ENCODE results near the gene FCHSD2.

Gene FCHSD2

GRCh38 chr11:72962084-72962483 lies 180.0 kb downstream of the FCHSD2 start:
- DNase-seq = no peak

DNA sequence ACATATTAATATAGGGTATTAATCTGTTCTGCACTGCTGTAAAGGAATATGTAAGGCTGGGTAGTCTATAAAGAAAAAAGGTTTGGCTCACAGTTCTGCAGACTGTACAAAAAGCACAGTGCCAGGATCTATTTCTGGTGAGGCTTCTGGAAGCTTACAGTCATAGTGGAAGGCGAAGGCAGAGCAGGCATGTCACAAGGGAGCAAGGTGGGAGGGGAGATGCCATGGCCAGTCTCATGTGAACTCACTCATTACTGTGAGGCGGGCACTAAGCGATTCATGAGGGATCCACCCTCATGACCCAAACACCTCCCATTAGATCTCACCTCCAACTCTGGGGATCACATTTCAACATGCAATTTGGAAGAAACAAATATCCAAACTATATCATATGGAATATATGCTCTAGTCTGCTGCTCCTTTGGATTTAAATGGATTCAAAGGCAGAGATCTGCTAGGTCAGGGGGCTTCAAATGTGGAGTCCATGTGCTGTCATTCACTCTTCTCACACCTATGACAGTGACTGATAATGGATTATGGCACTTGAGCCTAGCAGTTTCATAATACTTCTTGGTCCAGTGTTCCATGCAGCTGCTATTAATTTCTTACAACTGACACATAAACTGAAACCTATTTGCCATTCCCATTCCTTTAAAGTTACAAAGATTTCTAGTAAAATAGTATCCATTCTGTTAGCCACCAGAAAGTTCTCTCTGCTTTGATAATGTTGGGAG lies 182.0 kb downstream of the FCHSD2 start:
- DNase-seq = no peak

DNA sequence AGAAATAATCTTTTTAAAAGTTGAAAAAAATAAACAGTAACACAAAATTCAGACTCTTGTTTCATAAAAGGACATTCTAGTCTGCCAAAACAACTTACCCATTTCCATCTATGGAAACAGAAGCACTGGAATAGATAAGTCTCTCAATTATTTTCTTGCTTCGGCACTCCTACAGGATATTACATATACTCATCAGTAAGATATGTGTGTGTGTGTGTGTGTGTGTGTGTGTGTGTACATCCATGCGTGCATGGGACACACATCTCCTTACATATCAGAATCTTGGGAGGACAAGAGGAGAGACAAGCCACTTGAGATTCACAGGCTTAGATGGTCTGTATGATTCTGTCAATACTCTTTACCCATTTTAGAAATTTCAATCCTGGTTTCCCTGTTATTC lies 183.3 kb downstream of the FCHSD2 start:
- no peak for DNase-seq

- DNase-seq = no peak
Observed at GRCh38 chr11:72955466-72955865, 186.7 kb downstream of the FCHSD2 start.

DNA sequence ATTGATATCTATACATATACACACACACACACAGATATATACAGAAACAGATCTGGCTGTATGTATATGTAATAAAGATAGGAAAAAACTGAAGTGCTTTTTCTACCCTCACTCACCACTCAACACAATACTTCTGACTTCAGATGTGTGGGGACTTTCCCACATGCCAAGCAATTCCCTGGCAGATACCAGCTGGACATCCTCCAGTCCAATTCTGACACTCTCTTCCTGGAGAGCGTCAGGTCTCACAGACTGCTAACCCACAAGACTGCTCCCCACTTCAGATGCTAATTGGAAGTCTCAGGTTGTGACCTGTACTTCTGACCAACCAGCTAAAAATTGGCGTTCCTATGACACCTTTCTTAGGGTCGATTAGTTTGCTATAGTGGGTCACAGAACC lies 187.3 kb downstream of the FCHSD2 start:
- DNase-seq = no peak

- DNase-seq = no peak
Observed at GRCh38 chr11:72953637-72954036, 188.5 kb downstream of the FCHSD2 start.

GRCh38 chr11:72951888-72952287 lies 190.2 kb downstream of the FCHSD2 start:
- DNase-seq = no peak

GRCh38 chr11:72951193-72951592 lies 190.9 kb downstream of the FCHSD2 start:
- DNase-seq = no peak

- DNase-seq = no peak
Observed at GRCh38 chr11:72950685-72951084, 191.4 kb downstream of the FCHSD2 start.

DNA sequence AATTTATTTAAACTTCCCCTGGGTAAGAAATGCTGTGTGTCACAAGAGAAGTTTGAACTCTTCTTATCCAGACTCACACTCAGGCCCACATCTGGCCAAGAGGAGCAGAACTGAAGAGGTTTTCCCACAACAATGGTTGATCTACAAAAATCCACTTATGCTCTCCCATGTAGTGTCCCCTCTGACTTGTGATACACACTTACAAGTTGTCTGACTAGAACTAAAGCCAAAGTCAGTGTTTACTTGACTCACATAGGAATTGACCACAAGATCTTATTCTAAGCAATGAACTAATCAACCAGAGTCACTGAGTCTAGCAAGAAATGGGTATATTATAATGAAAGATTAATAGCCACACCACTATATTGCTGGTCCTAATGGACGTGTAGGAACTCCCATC lies 194.9 kb downstream of the FCHSD2 start:
- no peak for DNase-seq

DNA sequence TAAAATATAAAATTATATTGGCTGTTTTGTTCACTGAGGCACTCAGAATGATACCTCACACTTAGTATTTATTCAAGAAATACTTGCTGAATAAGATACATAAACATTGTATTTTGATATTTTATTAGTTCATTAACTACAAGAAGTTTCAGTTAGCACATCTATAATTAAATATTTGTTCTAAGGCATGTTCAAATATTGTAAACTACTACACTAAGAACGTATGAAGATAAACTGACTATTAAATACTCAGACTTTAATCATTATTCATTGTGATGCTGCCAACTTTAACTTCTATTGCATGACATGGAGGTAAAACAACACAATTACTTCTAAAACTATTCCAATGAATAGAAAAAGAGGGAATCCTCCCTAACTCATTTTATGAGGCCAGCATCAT lies 198.5 kb downstream of the FCHSD2 start:
- no peak for DNase-seq

DNA sequence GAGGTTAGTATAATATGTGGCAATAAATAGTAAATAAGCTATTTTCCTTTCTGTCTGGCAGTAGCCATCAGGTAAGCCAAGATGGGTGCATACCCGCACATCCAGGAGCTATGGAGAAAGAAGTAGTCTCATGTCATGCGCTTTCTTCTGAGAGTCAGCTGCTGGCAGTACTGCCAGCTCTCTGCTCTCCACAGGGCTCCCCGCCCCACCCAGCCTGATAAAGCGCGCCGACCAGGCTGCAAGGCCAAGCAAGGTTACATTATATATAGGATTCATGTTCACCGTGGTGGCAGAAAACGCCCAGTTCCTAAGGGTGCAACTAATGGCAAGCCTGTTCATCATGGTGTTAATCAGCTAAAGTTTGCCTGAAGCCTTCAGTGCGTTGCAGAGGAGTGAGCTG lies 201.7 kb downstream of the FCHSD2 start:
- no peak for DNase-seq

GRCh38 chr11:72939031-72939430 lies 203.1 kb downstream of the FCHSD2 start:
- DNase-seq = no peak

- no peak for DNase-seq
Observed at GRCh38 chr11:72937439-72937838, 204.7 kb downstream of the FCHSD2 start.

- no peak for DNase-seq
Observed at GRCh38 chr11:72935700-72936099, 206.4 kb downstream of the FCHSD2 start.

- no peak for DNase-seq
Observed at GRCh38 chr11:72932132-72932570, 210.0 kb downstream of the FCHSD2 start.

- no peak for DNase-seq
Observed at GRCh38 chr11:72930008-72930407, 212.1 kb downstream of the FCHSD2 start.

GRCh38 chr11:72929256-72929655 lies 212.9 kb downstream of the FCHSD2 start:
- no peak for DNase-seq

- no peak for DNase-seq
Observed at GRCh38 chr11:72927380-72927779, 214.7 kb downstream of the FCHSD2 start.

DNA sequence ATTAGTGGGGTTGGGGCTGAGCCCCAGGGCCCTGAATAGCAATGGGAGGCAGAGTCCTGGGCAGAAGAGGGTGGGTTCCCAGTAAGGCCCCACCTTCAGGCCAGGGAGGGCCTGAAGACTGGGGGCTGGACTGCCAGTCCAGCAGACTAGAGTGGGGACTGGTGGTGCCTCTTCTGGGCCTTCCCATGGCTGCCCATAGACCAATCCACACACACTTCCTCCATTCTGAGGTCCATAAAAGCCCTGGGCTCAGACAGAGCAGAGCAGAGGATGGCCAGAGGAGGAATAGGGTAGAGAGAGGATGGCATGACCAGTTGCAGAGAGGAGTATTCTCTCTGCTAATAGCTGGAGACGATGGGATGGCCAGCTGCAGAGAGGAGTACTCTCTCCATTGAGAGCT lies 216.0 kb downstream of the FCHSD2 start:
- no peak for DNase-seq

- no peak for DNase-seq
Observed at GRCh38 chr11:72925656-72926055, 216.5 kb downstream of the FCHSD2 start.

DNA sequence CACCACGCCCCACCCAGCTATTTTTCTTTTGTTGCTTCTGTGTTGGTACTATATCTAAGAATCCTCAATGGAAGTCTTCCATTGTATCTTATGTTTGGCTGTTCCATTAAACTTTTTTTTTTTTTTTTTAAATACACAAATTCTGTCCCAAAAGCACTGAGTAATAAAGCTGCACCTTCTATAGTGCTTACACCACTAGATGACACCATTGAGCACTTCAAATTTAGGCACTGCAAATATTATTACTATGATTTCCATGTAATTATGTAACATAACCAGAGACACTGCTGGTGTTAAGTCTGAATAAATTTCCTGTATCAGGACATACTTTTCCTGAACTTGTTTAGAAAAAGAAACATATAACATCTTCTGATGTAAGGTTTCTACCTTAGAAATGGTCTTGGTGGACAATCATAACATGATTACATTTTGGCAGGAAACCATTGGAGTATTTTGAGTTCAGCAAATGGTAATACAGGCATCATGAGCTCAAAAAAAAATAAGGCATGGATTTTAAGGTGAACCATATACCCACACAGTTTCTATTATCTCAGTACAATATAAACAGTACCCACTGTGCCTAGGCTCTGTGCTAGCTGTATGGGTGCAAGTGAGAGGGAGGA lies 217.4 kb downstream of the FCHSD2 start:
- DNase-seq = no peak

DNA sequence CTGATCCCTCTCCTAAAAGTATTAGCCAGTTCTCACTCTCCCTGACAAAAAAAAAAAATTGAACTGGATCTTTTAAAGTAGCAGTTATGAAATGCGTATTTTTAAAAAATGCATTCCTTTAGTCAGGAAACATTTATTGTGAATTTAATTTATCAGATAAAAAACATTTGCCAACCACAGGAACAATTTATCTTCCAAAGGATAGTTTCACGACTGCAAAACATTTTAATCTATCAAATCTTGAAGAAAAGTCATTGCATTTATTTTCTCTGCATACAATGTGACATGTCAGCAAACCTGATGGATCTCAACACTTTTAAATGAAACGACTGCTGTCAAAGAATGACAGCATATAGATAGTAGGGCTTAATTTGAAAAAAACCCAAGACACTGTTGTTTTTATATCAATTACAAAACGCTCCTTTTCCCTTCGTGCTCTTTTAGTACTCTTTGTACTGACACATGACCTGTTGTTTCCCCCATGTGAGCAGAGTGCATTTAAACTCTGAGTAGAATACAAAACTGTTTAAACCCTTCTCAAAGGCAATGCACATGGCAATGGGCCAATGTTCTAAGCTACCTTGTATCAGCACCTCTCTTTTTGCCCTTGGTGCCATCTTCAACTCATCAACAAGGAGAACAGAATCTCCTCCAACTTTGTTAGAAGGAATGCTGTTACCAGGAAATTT lies 220.9 kb downstream of the FCHSD2 start:
- no peak for DNase-seq

DNA sequence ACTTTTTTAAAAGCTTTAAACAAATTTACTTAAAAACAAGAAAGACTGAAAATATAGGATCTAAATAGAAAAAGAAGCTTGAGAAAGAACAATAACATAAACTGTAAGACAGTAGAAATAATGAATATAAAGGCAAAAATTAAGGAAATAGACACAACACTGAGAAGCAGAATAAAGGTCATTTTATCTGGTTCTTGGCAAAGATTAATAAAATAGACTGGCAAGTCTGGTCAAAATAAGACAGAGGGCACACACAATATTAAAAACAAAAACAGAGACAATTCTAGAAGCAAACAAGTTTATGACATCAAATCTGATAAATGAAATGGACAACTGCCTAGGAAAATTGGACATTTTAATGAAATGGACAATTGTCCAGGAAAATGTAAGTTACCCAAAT lies 222.1 kb downstream of the FCHSD2 start:
- no peak for DNase-seq

Data from NCI-H187 treated with DMSO at 0.1 percent for 48 hours (cell line).